ENCODE measurements around the gene VPS37B. TPM values are rescaled to one million over a fixed set of nuclear protein-coding genes. Genes with fewer than 3 reads are reported as not detected.

Gene VPS37B
- total RNA-seq, 1 experiment from 2014 or later, result 12.3 TPM

DNA sequence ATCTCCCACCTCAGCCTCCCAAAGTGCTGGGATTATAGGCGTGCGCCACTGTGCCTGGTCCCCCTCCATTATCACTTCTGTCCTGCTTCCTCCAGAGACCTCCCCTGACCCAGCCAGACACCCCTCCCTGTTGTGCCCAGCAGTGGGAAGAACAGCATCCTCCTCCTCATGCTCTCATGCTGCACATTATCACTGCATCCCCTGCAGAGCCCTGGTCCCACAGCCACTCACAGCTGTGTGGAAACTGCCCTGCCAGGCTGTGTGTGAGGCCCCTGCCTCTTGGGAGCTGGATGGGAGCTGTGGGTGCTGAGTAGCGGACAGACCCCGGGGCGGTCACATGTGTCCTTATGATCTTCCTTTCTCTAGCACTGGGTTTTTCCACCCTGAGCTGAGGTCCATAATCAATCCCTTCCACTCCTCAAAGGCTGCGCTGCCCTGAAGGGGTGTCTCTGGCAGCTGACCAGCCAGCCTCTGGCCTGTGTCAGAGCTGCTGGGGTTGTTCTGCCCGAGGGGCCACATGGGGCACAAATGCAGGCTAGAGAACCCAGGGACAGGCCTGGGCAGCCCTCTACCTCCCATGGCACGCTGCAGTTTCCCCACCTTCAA is 51.5 kb downstream of the VPS37B start:
- no peak overlapping the region for H3K27ac ChIP-seq (ENCODE audit: insufficient read length, low read depth, low read length)
- H3K4me1 Mint-ChIP-seq, result peaks cover 19% of the 10 kb centered on the region in 2 experiments
- no peaks in the 10 kb centered on the region for H4K20me1 ChIP-seq (ENCODE audit: control insufficient read depth, insufficient read depth, insufficient read length)
- no peak overlapping the region; the same call in 1 of the 2 replicates for H3K14ac ChIP-seq (ENCODE audit: insufficient read depth, low read length)
- no peak overlapping the region for H4K8ac ChIP-seq (replicated peaks; ENCODE audit: insufficient read length, low read depth, low read length)
- no peak overlapping the region for H3K4me3 Mint-ChIP-seq
- no peak overlapping the region for H4K91ac ChIP-seq (ENCODE audit: insufficient read length, low read depth, low read length)
- H3K9me3 Mint-ChIP-seq, result 0 out of 5 replicates have a peak, but pooled peaks cover 0 to 2% of the 10 kb centered on the region in 2 experiments
- H3K36me3 Mint-ChIP-seq (ENCODE audit: insufficient read depth in 1 of 3, low read depth in 3 of 3), result no peaks in the 10 kb centered on the region; a peak in 1 of 7 replicates
- H2BK20ac ChIP-seq (ENCODE audit: low read depth, low read length, poor library complexity, severe bottlenecking), result no peak overlapping the region
- H4K5ac ChIP-seq (ENCODE audit: insufficient read length, low read depth, low read length), result no peak overlapping the region
- no peak overlapping the region for H2BK15ac ChIP-seq (ENCODE audit: low read depth, low read length)
- no peak overlapping the region for H2BK5ac ChIP-seq (ENCODE audit: insufficient read length, low read length)
- H3K9ac ChIP-seq (ENCODE audit: extremely low read depth, insufficient read length, low read length), result no peak overlapping the region
- no peak overlapping the region for H3K18ac ChIP-seq (ENCODE audit: insufficient read length, low read depth, low read length)
- H3K79me1 ChIP-seq (ENCODE audit: insufficient read depth, low read depth, low read length, poor library complexity, severe bottlenecking), result no peaks in the 10 kb centered on the region
- H3K4me2 ChIP-seq (ENCODE audit: insufficient read depth, insufficient read length, low read length), result no peak overlapping the region
- no peak overlapping the region for H2AFZ ChIP-seq (ENCODE audit: low read length)
- no peaks in the 10 kb centered on the region for H3K4me1 ChIP-seq (ENCODE audit: insufficient read depth, low read length)
- no peaks in the 10 kb centered on the region for H3K23me2 ChIP-seq (ENCODE audit: insufficient read length, low read depth, low read length, poor library complexity, severe bottlenecking)
- no peaks in the 10 kb centered on the region for H3K9me3 ChIP-seq (ENCODE audit: control insufficient read depth, low read depth, low read length)
- no peak for DNase-seq
- no peak overlapping the region for H3K4ac ChIP-seq (ENCODE audit: low read depth, low read length)
- TF ChIP-seq, protein P1, sequence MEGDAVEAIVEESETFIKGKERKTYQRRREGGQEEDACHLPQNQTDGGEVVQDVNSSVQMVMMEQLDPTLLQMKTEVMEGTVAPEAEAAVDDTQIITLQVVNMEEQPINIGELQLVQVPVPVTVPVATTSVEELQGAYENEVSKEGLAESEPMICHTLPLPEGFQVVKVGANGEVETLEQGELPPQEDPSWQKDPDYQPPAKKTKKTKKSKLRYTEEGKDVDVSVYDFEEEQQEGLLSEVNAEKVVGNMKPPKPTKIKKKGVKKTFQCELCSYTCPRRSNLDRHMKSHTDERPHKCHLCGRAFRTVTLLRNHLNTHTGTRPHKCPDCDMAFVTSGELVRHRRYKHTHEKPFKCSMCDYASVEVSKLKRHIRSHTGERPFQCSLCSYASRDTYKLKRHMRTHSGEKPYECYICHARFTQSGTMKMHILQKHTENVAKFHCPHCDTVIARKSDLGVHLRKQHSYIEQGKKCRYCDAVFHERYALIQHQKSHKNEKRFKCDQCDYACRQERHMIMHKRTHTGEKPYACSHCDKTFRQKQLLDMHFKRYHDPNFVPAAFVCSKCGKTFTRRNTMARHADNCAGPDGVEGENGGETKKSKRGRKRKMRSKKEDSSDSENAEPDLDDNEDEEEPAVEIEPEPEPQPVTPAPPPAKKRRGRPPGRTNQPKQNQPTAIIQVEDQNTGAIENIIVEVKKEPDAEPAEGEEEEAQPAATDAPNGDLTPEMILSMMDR (conservative IDR thresholded peaks at IDR 0.05), result no peak
- H3K56ac ChIP-seq (ENCODE audit: insufficient read length, low read depth, low read length), result no peak overlapping the region
- peaks cover 25% of the 10 kb centered on the region for H3K27me3 Mint-ChIP-seq (ENCODE audit: low read depth)
- H2BK120ac ChIP-seq (ENCODE audit: low read depth, low read length, poor library complexity, severe bottlenecking), result no peak overlapping the region
- no peak overlapping the region for H3K23ac ChIP-seq (ENCODE audit: insufficient read length, low read depth, low read length)
- H3K79me2 ChIP-seq (ENCODE audit: insufficient read depth, low read length), result no peaks in the 10 kb centered on the region
- no peak overlapping the region; a peak in 1 of 7 replicates for H3K27ac Mint-ChIP-seq
- WGBS (ENCODE audit: extremely low coverage, insufficient read length, low lambda C conversion rate), result no CpG with 5 or more reads among the region's 8 CpGs
- no peak overlapping the region for H3T11ph ChIP-seq (ENCODE audit: low read length)
- no peaks in the 10 kb centered on the region for H3K27me3 ChIP-seq (ENCODE audit: insufficient read depth, low read length)
- no peak overlapping the region for H2BK12ac ChIP-seq (ENCODE audit: insufficient read length, low read depth, low read length)
- no peak overlapping the region for H2AK5ac ChIP-seq (ENCODE audit: insufficient read length, low read length)
